NCI-H345 treated with DMSO at 0.1 percent for 48 hours (cell line): ENCODE results near the gene IL1RAPL1.
"Not testable (repeated sequence)": the region's sequence is repeated elsewhere in the genome, so short reads cannot be mapped to it uniquely, and the experiment has no call there.

Experiments used
- DNase-seq: peaks from one replicate; lab custom pipeline; 2025; ENCODE audit not compliant: unreplicated experiment; lab: John Stamatoyannopoulos, UW

Gene IL1RAPL1

DNA sequence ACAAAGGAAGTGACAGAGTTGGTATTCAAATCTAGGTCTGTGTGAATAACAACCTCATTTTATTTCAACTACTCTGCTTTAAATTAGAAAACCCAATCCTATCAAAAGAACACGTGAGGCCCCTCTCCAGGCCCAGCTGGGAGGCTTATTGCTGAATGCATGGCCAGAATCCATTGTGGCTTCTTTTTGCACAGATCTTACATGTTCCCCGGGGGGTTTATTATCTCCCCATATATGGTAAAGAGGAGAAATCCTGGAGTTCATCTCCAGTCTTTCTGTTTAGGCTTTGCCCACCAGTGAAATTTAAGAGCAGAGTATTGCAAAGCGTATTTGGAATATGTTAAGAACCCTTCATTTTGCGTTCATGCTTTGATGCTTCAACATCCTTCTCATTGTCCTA lies 655.6 kb downstream of the IL1RAPL1 start:
- peak; percentile 50 for DNase-seq

DNA sequence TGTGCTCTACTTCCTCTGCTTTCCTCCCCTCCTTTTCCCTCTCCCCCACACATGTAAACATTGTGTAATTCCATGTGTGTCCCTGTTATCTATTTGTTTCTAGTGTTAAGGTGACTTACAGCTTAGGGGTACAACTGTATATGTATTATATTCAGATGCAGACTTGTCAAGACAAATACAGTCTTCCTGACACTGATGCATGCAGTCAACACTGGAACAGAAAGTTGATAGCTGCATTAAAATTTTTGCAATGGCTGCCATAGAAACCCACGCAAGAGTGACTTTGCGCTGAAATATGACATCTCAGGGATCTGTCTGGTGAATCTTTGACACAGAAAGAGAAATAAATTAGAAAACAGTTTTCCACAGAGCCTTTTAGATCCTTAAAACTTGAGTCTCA lies 656.7 kb downstream of the IL1RAPL1 start:
- DNase-seq, result no peak

DNA sequence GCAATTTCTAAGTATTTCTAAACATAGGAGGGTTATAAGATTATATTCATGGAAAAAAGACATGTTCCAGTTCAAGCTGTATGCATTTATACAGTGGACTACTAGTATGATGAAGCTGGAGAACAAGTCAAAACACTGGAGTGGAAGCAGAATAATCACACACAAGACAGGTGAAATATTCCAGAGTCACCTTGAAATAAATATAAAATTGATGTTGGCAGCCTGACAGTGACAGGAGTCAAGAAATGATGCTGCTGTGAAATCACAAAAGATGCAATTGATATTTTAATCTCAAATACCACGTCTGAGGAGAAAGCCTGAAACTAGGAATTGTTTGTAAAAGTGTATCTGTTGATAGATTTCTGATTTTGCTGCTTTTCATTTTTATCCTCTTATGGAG lies 667.3 kb downstream of the IL1RAPL1 start:
- no peak for DNase-seq

DNA sequence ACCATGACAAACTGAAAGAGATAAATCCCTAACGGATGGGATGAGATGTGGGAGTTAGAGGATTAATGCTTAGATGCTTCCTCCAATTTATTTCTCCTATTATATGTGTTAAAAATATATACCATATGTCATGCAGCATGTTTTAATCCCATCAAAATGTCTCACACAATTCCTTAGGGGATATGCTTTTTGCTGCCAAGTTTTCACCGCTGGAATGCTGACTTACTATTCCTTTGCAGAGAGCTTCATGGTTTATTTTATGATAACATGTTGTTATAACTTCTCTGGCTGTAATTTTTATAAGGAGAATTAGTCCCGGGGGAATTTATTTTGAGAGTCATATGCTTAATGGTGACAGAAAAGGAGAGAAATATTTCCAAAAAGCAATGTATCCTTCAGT lies 670.3 kb downstream of the IL1RAPL1 start:
- DNase-seq, result no peak

DNA sequence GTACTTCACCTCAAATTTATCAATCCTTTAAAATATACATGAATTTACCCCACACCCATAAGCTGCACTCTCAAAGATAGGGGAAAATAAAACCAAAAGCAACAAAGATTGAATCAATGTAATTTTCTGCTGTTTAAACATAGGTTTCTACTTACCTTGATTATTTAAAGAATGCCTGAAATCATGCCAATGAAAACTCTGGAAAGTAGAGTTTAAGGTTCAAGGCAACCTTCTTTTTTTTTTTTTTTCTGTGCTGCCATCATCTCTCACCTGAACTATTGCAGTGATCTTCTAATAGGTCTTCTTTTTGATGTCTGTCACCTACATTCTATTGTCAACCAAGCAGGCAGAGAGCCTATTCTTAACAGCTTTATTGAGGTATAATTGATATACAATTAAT lies 682.1 kb downstream of the IL1RAPL1 start:
- no peak for DNase-seq

DNA sequence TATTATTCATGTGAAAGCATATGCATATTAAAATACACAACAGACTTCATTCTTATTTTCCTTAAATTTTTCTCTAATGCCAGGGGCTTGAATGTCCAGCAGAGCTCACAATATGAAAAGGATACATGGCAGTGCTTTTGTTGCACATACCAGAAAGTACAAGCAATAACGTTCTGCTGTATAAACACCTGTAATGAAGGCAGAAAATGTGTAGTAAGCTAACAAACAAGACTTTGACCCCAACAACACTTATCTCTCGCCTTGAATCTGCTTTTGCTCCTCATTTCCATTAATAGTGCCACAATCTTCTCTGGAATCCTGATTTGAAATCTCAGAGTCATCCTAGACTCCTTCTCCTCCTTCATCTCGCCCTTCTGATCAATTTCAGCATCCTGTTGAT lies 687.3 kb downstream of the IL1RAPL1 start:
- no peak for DNase-seq

DNA sequence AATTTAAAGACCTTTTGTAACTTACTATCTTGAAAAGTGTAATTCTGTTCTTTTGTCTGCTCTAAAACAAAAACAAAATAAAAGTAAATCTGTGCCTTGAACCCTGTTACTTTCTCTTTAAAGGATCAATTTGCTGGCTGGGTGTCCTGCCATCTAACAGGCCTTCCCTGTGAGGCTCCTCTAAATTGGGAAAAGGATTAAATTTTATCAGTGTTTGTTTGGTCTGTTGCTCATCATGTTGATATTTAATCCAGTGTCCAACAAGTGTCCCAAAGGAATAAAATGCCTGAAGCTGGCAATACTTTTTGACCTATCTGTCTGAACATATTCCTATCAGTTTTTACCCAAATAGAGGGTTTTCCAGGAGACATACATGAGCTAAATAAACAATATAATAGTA lies 688.7 kb downstream of the IL1RAPL1 start:
- DNase-seq, result no peak

DNA sequence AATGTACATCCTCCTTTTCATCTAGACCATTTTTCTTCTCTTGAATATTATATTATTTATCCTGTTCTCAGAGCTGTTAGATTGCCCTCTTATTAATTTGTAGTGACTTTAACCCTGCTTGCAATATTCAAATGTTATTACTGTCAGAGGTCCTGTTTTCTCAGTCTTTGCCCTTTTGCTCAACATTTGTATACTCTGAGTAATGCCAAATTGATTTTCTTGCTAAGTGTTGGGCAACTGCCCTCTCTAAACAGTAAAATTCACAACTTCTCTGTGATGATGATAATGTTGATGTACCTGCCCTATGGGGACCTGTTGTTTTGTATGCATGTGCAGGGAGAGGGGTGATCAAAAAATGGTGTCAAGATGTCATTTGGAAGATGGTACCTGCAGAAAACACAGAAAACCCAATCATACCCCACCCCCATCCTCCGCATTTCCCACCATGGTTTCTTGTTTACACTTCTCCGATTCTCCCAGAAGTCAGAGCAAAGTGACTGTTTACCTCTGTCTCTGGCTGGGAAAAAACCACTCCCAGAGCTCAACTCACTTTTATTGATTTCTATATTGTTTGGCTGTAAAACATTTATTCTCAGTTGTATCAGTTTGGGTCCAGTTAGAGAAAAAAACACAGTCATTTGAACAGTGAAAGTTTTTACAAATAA lies 694.0 kb downstream of the IL1RAPL1 start:
- no peak for DNase-seq

DNA sequence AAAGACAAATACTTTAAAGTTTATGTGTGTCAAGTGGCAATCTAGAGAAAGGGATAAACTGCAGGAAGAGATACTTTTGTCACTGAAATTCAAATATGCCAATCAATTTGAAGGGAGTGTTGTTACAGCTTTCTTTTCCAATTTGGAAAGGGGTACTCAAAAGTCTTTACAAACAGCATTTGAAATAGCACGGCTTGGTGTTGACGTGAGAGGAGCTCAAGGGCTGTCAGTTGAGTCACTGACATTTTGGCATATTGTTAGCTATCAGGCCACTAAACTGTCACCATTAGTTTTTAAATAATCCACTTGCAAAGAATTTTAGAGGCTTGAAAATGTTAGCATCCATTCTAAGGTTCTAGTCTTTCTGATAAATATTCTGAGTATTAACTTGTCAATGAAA lies 698.4 kb downstream of the IL1RAPL1 start:
- DNase-seq, result no peak

DNA sequence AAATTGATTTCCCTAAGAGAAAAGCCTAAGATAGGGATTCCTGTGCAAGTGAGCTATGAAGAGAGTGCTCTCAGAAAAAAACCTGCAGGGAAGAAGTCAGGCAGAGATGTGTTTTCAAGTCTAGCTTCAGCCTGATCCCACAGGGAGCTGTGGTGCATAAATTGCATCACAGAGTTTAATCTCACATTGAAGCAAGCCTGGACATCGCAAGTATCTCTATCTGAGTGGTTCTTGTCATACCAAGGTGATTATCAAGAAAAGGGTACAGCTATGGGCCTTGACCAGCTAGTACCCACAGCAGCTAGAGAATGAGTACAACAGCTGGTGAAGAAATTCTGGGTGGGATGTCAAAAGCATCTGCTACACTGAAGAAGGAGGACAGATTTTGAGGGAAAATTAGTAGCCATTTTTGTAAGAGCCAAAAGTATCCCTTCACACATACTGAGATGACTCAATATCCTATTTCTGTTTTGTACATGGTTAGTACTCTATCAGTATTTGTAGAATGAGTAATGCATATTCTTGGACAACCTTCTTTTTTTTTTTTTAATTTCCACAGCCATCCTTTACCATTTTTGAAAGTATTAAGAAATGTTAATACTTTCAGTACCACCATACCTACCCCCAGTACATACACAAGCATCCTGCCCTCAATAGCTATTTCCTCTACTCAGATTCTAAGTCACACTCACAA lies 708.9 kb downstream of the IL1RAPL1 start:
- DNase-seq, result no peak

DNA sequence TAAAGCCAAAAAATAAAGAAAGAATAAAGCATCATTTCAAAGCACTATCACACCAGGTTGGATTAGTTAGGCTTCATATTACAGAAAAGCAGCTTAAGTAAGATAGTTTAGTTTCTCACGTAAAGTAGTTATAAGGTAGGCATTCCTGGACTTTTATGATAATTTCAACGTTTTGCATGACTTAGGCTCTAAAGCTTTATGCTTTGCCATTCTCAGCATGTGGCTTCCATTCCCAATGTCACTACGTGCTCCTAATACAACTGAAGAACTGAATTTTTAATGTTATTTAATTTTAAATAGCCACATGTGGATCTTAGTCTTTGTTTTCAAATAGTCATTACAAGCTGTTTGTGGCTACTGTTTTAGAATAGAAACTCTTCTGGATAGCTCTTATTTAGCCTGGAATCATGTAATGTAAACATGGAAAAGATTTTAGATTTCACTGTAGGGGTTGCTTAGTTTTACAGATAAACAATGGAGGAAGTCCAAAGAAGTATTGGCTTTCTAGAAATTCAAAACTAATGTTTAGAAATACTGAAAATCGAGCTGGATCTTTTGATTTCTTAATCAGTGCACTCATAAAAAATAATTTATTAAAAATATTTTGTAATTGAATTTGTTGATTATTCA lies 710.0 kb downstream of the IL1RAPL1 start:
- DNase-seq, result no peak

DNA sequence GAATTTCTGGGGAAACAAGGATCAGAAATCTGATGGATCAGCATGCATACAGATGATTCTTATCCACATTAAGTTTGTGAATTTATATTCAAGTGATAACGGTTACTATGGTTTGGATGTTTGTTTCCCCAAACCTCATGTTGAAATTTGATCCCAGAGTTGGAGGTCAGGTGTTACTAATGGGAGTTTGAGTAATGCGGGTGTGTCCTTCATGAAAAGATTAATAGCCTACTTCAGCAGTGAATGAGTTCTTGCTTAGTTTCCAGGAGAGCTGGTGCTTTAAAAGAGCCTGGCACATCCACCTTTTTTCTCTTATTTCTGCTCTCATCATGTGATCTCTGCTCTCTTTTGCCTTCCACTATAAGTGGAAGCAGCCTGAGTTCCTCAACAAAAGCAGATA lies 712.4 kb downstream of the IL1RAPL1 start:
- DNase-seq, result peak; percentile 62

DNA sequence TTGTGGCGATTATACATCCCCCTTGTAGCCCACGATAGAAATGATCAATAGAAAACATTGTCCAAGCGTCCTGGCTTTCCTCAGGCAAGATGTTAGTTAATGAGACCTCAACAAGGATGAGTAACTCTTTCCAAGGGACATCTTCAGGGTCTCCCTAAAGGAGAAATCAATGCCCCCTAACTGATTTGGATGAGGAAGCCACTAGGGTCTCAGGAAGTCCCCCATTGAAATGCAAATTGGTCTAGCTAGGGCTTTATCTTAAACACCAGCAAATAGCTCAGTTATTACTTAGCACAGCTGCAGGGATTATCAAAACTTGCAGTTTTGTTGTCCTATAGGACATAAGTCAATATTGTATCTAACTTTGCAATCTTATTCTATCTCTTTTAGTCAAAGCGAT lies 721.5 kb downstream of the IL1RAPL1 start:
- DNase-seq, result no peak

DNA sequence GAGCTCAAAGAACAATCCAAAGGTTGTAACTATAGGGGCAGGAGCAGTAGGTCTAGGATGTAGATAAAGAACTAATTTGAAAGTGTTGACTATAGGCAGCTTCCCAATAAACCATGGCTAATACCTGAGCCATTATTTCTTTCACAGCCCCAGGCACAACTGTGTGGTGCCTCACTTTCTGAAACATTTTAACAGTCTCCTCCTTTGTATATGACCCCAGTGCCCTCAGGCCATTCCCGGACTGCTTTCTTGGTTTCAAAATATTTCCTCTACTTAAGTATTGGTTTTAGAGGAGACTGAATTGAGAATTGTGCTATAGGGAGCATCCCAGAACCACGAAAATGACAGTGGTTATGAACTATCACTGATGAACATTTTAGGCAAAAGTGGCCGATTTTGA lies 728.7 kb downstream of the IL1RAPL1 start:
- no peak for DNase-seq

DNA sequence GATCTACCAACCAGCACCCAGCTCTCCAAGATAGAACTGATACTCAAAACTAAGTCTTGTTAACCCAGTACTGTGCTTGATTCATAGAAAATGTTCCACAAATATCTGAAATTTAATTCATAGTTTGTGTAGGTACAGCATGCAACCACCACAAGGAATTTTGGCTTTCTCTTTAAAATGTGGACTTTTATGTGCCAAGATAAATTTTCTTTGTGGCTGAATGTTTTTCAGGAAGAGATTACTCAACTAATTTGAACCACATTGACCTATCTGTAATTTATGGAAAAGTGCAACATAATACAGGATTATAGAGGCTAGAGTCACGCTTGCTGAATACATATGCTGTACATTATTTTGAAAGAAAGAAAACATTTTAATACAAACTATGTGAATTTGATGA lies 730.8 kb downstream of the IL1RAPL1 start:
- no peak for DNase-seq

DNA sequence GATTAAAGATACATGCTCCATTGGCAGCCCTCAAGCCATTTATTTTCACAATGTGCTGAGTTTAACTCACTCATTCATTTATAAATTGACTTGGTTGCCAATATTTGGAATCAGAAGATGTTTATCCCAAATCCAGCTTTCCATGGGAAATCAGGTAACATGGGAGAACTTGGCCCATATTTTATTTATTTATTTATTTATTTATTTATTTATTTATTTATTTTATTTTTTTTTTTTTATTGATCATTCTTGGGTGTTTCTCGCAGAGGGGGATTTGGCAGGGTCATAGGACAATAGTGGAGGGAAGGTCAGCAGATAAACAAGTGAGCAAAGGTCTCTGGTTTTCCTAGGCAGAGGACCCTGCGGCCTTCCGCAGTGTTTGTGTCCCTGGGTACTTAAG lies 745.2 kb downstream of the IL1RAPL1 start:
- DNase-seq, result not testable (repeated sequence)

DNA sequence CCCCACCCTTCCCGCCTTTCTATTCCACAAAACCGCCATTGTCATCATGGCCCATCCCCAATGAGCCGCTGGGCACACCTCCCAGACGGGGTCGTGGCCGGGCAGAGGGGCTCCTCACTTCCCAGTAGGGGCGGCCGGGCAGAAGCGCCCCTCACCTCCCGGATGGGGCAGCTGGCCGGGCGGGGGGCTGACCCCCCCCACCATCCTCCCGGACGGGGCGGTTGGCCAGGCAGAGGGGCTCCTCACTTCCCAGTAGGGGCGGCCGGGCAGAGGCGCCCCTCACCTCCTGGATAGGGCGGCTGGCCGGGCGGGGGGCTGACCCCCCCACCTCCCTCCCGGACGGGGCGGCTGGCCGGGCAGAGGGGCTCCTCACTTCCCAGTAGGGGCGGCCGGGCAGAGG lies 745.8 kb downstream of the IL1RAPL1 start:
- DNase-seq, result not testable (repeated sequence)

DNA sequence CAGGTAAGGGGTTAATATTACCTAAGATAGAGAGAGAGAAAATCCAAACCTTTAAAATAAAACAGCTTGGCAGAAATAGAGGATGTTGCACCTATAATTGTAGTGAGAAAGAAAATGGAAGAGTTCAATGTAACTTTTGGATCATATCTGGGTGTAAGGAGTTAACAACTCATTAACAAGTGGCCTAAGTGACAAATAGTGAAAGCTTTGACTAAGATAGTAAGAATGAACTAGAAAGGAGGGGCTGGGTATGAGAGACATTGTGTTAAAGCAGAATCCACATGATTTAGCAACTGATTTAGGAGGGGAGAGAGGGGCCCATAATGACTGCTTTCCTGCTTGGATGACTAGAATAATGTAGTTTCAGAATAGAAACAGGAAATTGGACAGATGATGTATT lies 761.0 kb downstream of the IL1RAPL1 start:
- no peak for DNase-seq

DNA sequence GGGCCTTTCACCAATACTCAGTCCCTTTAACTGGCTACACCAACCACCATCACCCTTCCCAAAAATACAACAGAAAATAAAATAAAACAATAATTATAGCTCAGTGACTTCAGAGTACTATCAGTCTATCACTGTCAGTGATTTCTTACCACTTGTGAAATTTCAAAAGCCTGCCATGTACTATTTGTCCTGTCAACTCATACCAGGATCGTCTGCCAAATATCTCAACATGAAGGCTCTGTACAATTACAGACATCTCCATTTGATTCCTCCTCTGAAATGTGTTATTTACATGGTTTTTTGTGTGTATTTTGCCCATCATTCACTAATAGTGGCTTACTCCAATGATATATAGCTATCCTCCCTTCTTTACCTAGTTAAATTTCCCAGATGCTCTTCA lies 772.0 kb downstream of the IL1RAPL1 start:
- DNase-seq, result no peak

DNA sequence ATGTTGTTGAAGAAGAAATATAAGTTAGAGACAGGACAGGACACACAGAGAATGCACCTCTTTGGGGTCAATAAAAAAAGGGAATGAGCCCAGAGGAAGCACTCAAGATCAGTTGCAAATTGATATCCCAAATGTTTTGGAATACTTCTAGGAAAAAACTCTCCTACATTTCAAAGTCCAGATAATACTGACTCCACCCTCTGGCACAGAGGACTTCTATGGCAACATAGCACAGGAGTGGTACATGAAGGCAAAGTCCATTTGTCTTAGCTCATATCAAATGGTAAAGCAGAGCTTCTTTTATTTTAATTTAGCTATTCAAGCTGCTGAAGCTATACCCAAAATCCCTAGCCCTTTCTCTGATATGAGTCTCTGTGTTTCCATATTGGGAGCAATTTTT lies 787.5 kb downstream of the IL1RAPL1 start:
- not testable (repeated sequence) for DNase-seq

DNA sequence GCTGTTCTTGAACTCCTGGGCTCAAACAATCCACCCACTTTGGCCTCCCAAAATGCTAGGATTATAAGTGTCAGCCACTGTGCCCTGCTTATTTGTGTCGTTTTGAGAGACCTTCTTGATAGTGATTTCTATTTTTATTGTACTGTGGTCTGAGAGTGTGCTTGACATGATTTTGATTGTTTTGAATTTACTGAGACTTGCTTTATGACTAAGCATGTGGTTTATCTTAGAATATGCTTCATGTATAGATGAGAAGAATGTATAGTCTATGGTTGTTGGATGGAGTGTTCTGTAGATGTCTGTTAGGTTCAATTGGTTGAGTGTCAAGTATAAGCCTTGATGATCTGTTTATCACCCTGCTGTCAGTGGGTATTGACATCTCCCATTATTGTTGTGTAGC lies 789.3 kb downstream of the IL1RAPL1 start:
- no peak for DNase-seq

DNA sequence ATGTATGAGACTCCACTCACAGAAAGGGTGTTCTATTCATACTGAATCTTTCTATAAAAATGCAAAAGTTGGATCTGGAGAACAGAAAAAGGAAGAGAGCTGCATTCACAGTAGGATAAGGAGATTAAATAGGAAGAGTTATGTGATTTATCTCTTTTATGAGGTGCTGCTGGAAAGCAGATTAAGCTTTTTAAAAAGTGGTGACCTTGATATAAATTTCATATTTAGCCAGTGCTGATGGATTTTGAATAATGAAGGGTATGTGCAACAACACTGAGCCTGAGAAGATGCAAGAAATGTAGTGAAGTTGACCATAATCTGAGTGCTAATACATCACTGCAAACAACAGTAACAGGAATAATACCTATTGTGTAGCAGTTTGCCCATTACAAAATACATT lies 795.6 kb downstream of the IL1RAPL1 start:
- no peak for DNase-seq

DNA sequence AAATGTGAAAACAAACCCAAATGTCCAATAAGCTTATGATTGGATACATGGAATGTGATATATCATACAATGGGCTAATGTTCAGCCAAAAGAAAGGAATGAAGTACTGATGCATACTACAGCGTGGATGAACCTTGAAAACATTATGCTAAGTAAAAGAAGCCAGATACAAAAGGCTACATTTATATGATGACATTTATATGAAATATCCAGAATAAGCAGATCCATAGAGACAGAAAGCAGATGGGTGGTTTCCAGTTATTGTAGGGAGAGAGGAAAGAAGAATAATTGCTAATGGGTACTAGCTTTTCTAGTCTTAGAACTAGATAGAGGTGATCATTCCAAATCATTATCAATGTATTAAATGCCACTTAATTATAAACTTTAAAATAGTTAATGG lies 801.3 kb downstream of the IL1RAPL1 start:
- no peak for DNase-seq
